Measurements from ENCODE around the gene CYP2A6.

CYP2A6 gene

GRCh38 chr19:40810160-40810559, 40.1 kb downstream of the CYP2A6 start:
- no peak overlapping the region for H3K27ac ChIP-seq
- H3K4me3 ChIP-seq: no peak overlapping the region
- DNase-seq (ENCODE audit: low read depth, low spot score): no peak
- no peaks in the 10 kb centered on the region for H3K9me3 ChIP-seq (ENCODE audit: low read depth, low read length)
- H3K9ac ChIP-seq (ENCODE audit: insufficient read length): no peak overlapping the region
- TF ChIP-seq EZH2 (IDR thresholded peaks at IDR 0.05) (no peak), POLR2AphosphoS5 (IDR thresholded peaks at IDR 0.05; ENCODE audit: borderline replicate concordance, low read depth, low read length) (no peak), FOXP2 (optimal IDR thresholded peaks at IDR 0.05; ENCODE audit: control extremely low read depth, extremely low read length, insufficient read depth) (no peak)
- peaks cover 16% of the 10 kb centered on the region; the same call in 1 of the 2 replicates for H3K36me3 ChIP-seq (ENCODE audit: insufficient read depth, low read length)

GRCh38 chr19:40809358-40810086, 40.7 kb downstream of the CYP2A6 start:
- Histone ChIP-seq H3K27ac (no peak overlapping the region), H3K9ac (ENCODE audit: insufficient read length) (no peak overlapping the region), H3K36me3 (ENCODE audit: insufficient read depth, low read length) (peaks cover 17% of the 10 kb centered on the region; the same call in 1 of the 2 replicates), H3K4me3 (no peak overlapping the region), H3K9me3 (ENCODE audit: low read depth, low read length) (no peaks in the 10 kb centered on the region)
- TF ChIP-seq FOXP2 (optimal IDR thresholded peaks at IDR 0.05; ENCODE audit: control extremely low read depth, extremely low read length, insufficient read depth): no peak
- no peak for TF ChIP-seq POLR2AphosphoS5 (IDR thresholded peaks at IDR 0.05; ENCODE audit: borderline replicate concordance, low read depth, low read length)
- no peak for DNase-seq (ENCODE audit: low read depth, low spot score)

GRCh38 chr19:40808497-40808896, 41.8 kb downstream of the CYP2A6 start:
- no peak for DNase-seq (ENCODE audit: low read depth, low spot score)
- TF ChIP-seq EZH2 (IDR thresholded peaks at IDR 0.05) (no peak), POLR2AphosphoS5 (IDR thresholded peaks at IDR 0.05; ENCODE audit: borderline replicate concordance, low read depth, low read length) (0 out of 2 replicates have a peak, but pooled peaks have one; percentile 27)
- Histone ChIP-seq H3K9ac (ENCODE audit: insufficient read length) (no peak overlapping the region), H3K9me3 (ENCODE audit: low read depth, low read length) (no peaks in the 10 kb centered on the region), H3K4me3 (no peak overlapping the region), H3K36me3 (ENCODE audit: insufficient read depth, low read length) (peaks cover 27% of the 10 kb centered on the region; the same call in 1 of the 2 replicates), H3K27ac (no peak overlapping the region)

GRCh38 chr19:40808021-40808325, 42.3 kb downstream of the CYP2A6 start:
- H3K9ac ChIP-seq (ENCODE audit: insufficient read length): no peak overlapping the region
- no peak for DNase-seq (ENCODE audit: low read depth, low spot score)
- no peaks in the 10 kb centered on the region for H3K9me3 ChIP-seq (ENCODE audit: low read depth, low read length)
- peaks cover 32% of the 10 kb centered on the region for H3K36me3 ChIP-seq (ENCODE audit: insufficient read depth, low read length)
- no peak for TF ChIP-seq EZH2 (IDR thresholded peaks at IDR 0.05)
- TF ChIP-seq FOXP2 (optimal IDR thresholded peaks at IDR 0.05; ENCODE audit: control extremely low read depth, extremely low read length, insufficient read depth): no peak
- no peak for TF ChIP-seq POLR2AphosphoS5 (IDR thresholded peaks at IDR 0.05; ENCODE audit: borderline replicate concordance, low read depth, low read length)
- no peak overlapping the region for H3K4me3 ChIP-seq
- H3K27ac ChIP-seq: no peak overlapping the region

- no peak overlapping the region for H3K4me3 ChIP-seq
- DNase-seq (ENCODE audit: low read depth, low spot score): no peak
- no peaks in the 10 kb centered on the region for H3K9me3 ChIP-seq (ENCODE audit: low read depth, low read length)
- H3K9ac ChIP-seq (ENCODE audit: insufficient read length): no peak overlapping the region
- TF ChIP-seq POLR2AphosphoS5 (IDR thresholded peaks at IDR 0.05; ENCODE audit: borderline replicate concordance, low read depth, low read length) (0 out of 2 replicates have a peak, but pooled peaks have one; percentile 6), FOXP2 (optimal IDR thresholded peaks at IDR 0.05; ENCODE audit: control extremely low read depth, extremely low read length, insufficient read depth) (no peak)
- peaks cover 37% of the 10 kb centered on the region for H3K36me3 ChIP-seq (ENCODE audit: insufficient read depth, low read length)
- no peak overlapping the region for H3K27ac ChIP-seq
Measured at GRCh38 chr19:40807147-40808020, 42.9 kb downstream of the CYP2A6 start.

GRCh38 chr19:40806423-40807146, 43.7 kb downstream of the CYP2A6 start:
- H3K27ac ChIP-seq: no peak overlapping the region; the same call in 1 of the 2 replicates
- peaks cover 45% of the 10 kb centered on the region for H3K36me3 ChIP-seq (ENCODE audit: insufficient read depth, low read length)
- H3K4me3 ChIP-seq: no peak overlapping the region
- peak; percentile 52 for TF ChIP-seq FOXP2 (optimal IDR thresholded peaks at IDR 0.05; ENCODE audit: control extremely low read depth, extremely low read length, insufficient read depth)
- no peak; the same call in 1 of the 2 replicates for TF ChIP-seq POLR2AphosphoS5 (IDR thresholded peaks at IDR 0.05; ENCODE audit: borderline replicate concordance, low read depth, low read length)
- TF ChIP-seq EZH2 (IDR thresholded peaks at IDR 0.05): no peak
- DNase-seq (ENCODE audit: low read depth, low spot score): peak; percentile 77
- H3K9me3 ChIP-seq (ENCODE audit: low read depth, low read length): no peaks in the 10 kb centered on the region
- H3K9ac ChIP-seq (ENCODE audit: insufficient read length): no peak overlapping the region

- no peak overlapping the region for H3K4me3 ChIP-seq
- no peak for DNase-seq (ENCODE audit: low read depth, low spot score)
- H3K36me3 ChIP-seq (ENCODE audit: insufficient read depth, low read length): peaks cover 58% of the 10 kb centered on the region
- no peak overlapping the region for H3K9ac ChIP-seq (ENCODE audit: insufficient read length)
- no peak overlapping the region for H3K27ac ChIP-seq
- no peak for TF ChIP-seq EZH2 (IDR thresholded peaks at IDR 0.05)
- TF ChIP-seq POLR2AphosphoS5 (IDR thresholded peaks at IDR 0.05; ENCODE audit: borderline replicate concordance, low read depth, low read length): no peak; the same call in 1 of the 2 replicates
- TF ChIP-seq FOXP2 (optimal IDR thresholded peaks at IDR 0.05; ENCODE audit: control extremely low read depth, extremely low read length, insufficient read depth): no peak
- no peaks in the 10 kb centered on the region for H3K9me3 ChIP-seq (ENCODE audit: low read depth, low read length)
Measured at GRCh38 chr19:40805258-40805868, 44.9 kb downstream of the CYP2A6 start.
